HG03378 (cell line): ENCODE measurements around the gene RBFOX2.
"Not testable (repeated sequence)": the region's sequence is repeated elsewhere in the genome, so short reads cannot be mapped to it uniquely, and the experiment has no call there.

ENCODE experiments used
- ATAC-seq: cut with Tn5 transposase; IDR thresholded peaks from one replicate; pipeline ENCODE4 v1.9.1; 2021; ENCODE audit warnings: mild to moderate bottlenecking, moderate library complexity; ENCODE audit not compliant: unreplicated experiment

RBFOX2 gene

DNA sequence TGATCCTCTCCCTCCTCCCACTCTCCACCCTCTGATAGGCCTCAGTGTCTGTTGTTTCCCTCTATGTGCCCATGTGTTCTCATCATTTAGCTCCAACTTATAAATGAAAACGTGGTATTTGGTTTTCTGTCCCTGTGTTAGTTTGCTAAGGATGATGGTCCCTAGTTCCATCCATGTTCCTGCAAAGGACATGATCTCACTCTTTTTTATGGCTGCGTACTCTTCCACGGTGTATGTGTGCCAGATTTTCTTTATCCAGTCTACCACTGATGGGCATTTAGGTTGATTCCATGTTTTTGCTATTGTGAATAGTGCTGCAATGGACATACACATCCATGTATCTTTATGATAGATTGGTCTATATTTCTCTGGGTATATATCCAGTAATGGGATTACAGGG is 15.9 kb upstream of the RBFOX2 start:
- not testable (repeated sequence) for ATAC-seq

DNA sequence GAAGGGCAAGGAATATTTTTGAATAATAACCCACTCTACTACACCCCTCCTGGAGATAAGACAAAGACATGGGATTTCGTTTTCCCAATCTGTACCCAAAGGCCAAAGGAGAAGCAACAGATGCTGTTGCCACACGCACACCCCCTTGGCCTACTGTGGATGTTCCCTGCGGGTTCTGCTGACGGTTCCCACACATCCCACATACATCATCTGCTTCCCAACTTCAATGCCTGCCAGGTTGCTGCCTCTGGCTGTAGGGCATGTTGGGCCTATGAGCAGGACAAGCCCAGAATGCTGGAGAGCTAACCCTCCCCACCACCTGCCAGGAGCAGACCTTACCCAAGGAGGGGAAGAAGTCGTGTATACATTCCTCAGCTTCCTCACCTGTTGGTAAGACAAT is 13.6 kb upstream of the RBFOX2 start:
- ATAC-seq: no peak

DNA sequence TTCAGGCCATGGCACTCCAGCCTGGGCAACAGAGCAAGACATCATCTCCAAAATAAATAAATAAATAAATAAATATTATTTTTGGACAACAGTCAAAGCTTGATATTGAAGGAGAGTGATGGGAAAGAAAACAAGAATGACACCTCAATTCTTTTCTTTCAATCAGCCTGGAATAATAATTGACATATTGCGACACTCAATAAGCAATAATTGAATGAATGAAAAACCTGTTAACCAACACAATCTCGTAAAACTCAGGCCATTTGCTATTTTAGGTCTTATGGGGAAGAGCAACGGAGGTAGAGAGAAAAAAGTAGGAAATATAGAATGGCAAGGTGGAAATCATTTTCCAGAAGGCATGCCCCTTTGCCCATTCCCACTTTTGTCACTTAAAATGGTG is 10.5 kb upstream of the RBFOX2 start:
- no peak for ATAC-seq

DNA sequence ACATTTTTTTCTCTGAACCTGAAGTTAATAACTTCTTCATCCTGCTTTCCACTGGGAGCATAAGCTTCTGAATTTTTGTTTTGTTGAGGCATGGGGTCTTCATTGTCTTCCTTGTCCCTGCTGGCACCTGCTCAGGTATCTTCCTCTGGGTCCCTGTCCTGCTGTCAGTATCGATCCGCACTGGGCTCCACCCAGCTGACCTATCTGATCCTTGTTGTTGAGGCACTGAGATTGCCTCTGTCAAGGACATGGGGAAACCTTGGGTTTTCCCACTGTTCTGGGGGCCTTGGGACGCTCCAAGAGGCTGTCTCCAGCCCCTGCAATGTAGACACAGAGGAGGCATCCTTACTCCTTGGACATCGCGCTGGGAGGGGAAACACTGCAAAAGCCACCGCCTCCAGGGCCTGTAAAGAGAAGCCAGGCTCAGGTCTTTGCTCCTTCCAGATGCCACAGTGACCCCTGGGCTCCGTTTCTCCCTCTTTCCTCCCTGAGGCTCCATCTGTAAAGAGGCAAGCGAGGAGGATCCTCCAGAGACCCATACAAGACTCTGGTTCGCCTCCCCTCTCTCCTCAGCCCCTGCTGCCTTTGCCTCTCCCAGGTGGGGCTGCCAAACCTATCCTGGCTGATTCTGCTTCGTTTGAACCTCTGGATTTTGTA is 8.6 kb upstream of the RBFOX2 start:
- no peak for ATAC-seq

DNA sequence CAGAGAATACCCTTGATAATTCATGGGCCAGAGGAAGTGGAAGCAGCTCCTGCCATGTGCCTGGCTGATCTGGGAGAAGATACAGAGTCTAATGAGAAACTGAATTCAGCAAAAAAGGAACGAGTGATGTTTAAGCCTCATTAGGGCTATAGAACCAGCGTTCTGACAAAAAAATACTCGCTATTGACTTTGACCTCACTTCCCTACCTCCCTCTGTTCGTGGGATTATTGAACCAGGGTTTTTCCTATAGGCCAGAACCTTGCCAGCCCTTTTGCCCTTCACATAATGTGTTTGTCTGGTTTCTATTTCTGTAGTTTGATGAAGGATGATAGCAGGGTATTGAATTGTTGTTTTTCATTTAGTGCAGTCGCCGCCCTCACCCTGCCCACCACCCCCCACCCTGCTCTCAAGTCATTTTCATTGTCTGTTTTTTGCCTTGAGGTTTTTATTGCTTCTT is 7.6 kb upstream of the RBFOX2 start:
- no peak for ATAC-seq

DNA sequence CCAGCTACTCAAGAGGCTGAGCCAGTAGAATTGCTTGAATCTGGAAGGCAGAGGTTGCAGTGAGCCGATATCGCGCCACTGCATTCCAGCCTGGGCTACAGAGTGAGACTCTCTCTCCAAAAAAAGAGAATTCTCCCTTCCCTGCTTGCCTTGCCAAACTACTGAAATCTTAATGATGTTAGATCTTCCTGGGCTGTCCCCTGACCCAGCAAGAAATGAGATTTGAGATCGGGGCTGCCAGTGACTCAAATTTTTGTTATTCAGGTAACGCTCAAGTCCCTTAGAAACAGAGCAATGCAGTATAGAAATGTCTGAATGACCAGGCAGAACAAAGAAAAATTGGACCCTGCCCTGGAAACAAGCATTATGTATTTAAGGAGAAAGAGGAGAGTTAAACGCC is 4.0 kb upstream of the RBFOX2 start:
- no peak for ATAC-seq

DNA sequence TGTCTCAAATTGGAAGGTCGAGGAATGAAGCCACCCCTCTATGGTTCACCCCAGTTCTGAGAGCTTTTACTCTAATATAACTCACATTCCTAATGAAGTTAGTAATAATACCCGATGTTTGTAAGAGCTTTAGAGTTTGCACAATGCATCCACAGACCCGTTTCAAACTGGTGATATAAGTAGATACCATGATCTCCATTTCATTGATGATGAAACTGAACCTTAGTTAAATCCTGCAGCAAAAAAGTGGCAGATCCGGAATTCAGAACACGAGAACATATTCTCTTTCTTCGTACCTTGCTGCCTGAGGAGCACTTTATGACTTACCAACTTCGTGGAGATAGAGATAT is 757 bp upstream of the RBFOX2 start:
- no peak for ATAC-seq

DNA sequence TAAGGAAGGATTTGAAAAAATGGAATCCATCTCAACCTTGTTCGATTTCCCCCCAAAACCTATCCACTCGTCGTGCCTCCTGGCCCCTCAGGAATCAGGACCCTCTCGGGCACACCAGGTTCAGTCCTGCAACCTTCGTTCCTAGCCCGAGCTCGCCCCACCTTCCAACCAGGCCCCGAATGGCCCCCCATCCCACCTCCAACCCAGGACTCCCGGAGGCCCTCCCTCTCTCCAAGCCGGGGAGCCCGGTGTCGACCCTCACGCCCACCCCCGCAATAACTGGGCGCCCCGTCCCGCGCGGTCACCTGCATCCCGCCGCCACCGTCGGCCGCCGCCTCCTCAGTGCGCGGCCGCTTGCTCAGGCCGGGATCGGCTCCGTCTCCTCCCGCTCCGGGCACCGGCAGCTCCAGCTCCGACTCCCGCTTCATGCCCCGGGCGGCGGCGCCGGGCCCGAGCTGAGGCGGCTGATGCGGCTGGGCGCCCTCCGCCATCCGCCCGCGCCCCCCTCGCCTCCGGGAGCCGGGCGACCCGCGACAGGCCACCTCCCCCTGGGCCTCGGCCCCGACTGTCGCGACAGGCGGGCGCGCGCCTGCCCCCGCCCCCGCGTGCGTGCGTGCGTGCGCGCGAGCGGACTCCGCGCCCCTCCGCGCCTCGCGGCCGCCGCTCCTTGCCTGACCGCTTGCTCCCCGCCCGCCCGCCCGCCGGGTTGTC is 534 bp downstream of the RBFOX2 start:
- ATAC-seq: no peak

DNA sequence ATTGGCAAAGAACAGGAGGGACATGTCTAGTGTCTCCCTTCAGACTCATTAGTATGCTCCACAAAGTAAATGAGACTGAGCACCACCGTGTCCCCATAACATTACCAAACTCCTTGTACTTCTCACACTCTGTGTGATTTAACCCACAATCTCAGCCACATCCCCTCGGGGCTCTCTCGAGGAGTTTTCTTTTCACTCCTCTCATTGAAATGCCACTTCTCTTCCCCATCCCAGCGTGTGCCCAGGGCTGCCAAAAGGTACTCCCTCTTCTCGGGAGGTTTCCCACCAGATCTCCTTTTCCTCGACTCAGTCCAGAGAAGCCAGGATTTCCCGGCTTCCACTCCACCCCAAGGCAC is 1.1 kb downstream of the RBFOX2 start:
- no peak for ATAC-seq

DNA sequence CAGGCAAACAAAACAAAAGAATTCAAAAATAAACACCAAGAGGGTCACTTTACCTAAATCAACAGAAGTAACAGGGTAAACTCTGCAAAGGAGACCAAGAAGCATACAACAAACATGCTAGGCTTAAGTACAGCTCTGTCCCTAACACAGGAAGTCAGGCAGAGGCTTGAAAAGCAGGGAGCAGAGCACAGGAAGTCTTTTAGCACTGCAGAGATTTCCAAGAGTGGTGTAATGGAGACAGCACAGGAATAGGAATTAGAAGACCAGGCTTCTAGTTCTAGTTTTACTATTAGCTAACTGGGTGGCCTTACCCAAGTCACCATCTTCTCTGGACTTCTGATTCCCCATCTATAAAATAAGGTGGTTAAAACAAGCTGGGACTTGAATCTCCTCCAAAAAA is 1.9 kb downstream of the RBFOX2 start:
- ATAC-seq: no peak

DNA sequence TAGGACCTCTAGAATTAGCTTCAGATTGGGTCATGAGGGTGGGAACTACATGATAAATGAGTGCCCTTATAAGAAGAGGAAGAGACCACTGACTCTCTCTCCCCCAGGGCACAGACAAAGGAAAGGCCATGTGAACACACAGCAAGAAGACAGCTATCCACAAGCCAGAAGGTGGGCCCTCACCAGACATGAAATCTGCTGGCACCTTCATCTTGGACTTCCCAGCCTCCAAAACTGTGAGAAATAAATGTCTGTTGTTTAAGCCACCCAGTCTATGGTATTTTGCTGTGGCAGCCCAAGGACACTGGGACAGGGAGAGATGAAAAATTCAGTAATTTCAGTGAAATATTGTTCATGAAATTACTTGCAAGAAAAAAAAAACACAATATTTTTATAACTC is 5.9 kb downstream of the RBFOX2 start:
- no peak for ATAC-seq

DNA sequence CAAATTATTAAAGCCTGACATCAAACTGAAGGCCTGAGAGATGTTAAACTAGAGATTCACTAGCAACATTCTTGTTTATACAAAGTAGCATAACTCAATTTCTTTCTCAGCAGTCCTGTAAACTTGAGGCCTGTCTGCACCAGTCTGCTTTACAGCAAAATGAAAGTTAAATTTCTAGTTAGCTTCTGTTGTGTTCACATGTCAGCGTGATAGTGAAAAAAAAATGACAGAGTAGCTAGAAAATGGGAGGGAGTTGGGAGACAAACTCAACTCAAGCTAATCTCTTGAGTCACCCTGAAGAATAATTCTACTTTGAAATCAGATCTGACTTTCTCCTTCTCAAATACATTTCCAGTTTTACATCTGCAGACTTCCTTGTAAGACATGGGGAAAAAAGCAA is 6.5 kb downstream of the RBFOX2 start:
- ATAC-seq: no peak

DNA sequence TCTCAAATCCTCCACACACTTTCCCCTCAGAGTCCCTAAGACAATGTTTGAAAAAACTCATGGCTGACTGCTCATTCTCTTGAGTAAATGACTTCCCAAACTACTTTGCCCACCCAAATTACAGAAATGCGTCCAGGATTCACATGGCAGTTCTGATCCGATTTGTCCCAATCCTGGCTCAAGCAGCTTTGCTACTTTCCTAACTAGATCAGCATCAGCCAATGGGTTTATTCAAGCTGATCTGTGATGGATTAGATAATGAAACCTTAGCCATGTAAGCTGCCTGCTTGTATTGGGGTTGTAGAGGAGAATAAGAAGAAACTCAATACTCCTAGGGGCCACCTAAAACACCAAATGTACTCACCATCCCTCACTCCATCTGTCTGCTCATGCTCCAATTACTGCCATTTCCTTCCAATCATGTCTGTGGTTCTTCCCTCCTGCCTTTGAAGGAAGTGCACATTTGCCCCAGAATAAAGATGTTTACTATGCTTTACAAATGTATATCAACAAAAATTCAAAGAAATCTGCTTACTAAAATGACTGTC is 6.9 kb downstream of the RBFOX2 start:
- no peak for ATAC-seq

DNA sequence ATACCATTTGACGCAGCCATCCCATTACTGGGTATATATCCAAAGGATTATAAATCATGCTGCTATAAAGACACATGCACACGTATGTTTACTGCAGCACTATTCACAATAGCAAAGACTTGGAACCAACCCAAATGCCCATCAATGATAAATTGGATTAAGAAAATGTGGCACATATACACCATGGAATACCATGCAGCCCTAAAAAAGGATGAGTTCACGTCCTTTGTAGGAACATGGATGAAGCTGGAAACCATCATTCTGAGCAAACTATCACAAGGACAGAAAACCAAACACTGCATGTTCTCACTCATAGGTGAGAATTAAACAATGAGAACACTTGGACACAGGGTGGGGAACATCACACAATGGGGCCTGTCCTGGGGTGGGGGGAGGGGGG is 7.8 kb downstream of the RBFOX2 start:
- not testable (repeated sequence) for ATAC-seq

DNA sequence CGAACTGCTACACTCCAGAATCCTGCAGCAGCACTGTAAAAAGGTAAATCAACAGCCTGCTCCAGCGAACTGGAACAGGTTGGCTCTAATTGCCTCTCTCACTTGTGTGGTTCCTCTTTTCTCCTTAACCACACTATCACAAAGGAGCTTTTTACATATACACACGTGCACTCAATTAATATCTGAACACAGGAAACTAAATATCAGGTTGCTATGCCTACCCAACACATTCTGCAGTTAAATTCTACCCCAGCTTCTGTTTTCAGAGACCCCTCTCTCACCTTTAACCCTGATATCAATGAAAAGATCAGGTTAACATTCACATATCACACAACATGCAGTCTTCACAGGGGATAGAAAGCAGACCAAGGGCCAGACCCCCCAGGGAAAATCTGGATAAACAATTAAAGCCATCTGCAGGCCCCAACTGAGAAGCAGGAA is 11.0 kb downstream of the RBFOX2 start:
- ATAC-seq: no peak

DNA sequence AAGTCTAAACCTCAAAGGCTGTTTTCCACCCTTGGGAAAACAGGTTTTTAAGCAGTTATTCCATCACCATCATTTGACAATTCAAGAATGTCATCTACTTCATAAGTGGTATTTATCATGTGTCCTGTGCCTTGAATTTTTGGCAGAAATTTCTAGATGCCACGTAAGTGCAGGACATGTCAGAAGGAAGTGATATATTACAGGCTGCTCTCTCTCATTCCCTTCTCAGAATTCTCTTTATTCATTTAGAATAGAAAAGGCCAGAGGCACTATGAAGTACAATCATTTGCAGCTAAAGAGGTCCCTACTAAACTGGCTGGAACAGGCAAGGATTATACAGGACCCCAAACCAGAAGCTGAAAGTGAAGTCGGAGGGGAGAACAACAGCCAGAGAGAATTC is 11.9 kb downstream of the RBFOX2 start:
- ATAC-seq: no peak

DNA sequence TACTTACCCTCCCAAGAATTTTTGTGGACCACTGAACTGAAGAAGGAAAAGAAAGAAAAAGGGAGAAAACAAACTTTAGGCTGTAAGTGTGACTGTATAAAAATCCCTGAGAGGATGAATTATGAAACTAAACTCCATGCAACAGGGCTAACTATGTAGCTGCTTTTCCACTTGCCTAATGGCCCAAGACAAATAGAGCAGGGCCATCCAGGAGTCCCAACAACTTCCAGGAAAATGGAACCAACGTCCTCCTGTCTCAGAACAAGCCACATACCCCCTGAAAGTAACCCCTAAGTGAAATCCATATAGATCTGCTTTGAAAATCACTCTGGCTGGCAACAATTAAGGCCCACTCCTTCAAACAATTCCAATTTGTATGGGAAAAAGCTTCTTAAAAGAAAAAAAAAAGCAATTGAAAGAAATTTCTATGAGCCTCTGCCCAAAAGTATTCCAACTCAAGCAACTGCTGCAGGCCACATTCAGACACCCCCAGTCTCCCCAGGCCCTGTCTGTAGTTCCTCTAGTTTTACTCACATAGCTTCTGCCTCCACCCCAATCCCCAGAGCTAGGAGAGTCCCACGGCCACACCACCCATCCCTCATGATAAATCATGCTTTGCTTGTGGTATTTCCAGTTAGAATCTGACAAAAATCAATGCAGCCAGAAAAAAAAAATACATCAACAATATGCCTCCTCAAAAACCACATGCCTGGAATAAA is 12.7 kb downstream of the RBFOX2 start:
- ATAC-seq: no peak

DNA sequence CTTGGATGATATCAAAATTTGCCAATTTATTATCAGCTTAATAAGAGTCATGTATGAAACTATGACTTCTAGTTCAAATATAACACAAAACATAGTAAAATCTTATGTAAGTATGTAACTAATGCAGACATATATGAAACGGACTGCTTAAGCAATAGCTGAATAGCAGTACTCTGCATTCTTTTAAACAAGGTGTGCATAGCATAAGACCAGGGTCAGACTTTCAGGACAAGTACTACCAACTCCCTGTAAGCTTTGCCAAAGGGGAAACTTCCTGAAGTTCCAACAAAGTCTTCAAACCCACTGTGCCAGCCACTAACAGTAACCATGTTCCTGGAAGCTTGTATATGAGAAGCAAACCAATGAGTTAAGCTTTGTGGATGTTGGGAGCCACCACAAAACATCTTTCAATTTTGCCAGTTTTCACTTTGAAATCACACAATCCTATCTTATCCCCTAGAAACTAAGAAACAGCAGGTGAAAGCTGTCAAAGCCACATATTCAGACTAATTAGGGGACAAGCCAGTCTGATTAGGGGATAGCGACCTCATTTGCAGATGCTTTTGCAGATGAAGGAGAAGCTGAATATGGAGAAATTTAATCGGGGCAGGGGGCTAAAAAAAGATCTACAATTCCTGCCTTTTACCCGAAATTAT is 13.3 kb downstream of the RBFOX2 start:
- no peak for ATAC-seq

DNA sequence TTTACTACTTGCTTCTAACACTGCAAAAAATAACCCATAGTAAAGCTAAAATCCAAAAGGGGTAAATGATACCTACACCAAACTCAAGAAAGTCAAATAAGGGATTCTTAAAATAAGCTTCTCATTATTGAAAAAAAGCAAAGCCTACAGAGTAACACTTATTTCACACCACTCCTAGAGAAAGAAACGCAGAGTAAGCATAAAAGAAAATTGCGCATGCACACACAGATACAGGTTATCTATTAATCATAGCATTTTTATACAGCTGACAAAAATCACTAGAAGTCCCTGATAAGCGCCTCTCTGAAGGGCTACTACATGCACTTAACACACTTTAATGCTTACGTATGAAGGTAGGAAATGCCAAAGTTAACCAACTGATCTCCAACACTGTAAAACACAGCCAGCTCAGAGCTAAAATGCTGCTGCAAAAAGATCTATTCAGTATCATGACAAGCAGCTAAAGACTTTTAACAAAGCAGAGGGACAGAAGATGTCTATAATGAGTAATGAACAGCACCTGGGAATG is 14.0 kb downstream of the RBFOX2 start:
- no peak for ATAC-seq

DNA sequence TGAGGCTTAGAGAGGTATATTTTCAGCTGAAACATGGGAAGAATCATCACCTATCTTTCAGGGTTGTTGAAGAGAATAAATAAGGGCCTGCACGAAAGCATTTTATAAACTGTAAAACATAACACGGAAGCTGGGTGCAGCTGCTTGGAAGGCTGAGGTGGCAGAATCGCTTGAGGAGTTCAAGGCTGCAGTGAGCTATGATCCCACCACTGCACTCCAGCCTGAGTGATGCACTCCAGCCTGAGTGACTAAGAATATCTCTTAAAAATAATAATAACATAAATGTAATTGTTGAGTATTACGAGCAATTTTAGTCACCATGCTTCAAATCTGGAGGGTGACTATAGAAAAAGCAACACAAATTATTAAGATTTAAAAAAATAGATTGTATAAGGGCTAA is 16.3 kb downstream of the RBFOX2 start:
- ATAC-seq: no peak

DNA sequence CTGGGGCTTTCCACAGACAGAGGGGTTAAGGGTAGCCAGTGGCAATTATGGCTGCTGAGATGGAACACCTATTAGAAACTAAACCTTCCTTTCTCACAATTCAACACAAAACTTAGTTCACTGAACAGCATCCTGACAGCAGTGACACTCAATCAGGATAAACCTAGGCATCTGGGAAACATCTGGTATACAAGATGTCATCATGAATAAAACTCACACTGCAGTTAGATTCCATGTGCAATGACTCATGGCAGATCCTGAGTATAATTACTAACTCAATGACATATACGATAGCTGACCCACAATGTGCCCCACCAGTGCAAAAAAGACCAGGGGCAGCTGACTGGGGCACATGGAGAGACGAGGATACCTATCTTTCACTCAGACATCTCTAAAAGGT is 17.7 kb downstream of the RBFOX2 start:
- no peak for ATAC-seq
